ENCODE results near the gene SGTB.

- TF ChIP-seq CTCF (IDR thresholded peaks at IDR 0.05) (no peak), ZFX (IDR thresholded peaks at IDR 0.05; ENCODE audit: borderline replicate concordance) (no peak)
Observed at GRCh38 chr5:65765582-65765981, 43.7 kb upstream of the SGTB start.

Measured in 22Rv1 (cell line).